OCI-LY7 (cell line): ENCODE results near the gene MAP3K14. TPM values are rescaled to one million over a fixed set of nuclear protein-coding genes. Genes with fewer than 3 reads are reported as not detected.

Source experiments
- BruUV-seq: library from RNA; stranded (reverse); fragments of 400-500 nt; replicated peaks from 2 replicates; lab custom pipeline; 2021; lab: Mats Ljungman, UMichigan
- CTCF ChIA-PET: fragments of 300-600 bp; sonication (Branson Sonifier 250); formaldehyde crosslinking; loops from one replicate; lab custom pipeline; 2022; ENCODE audit warnings: antibody characterized with exemption; ENCODE audit not compliant: unreplicated experiment; lab: Charles Lee
- POLR2A ChIA-PET: fragments of 300-600 bp; sonication (Branson Sonifier 250); formaldehyde crosslinking; loops from one replicate; lab custom pipeline; 2022; ENCODE audit warnings: antibody characterized with exemption; lab: Charles Lee
- DNase-seq: peaks from one replicate; pipeline ENCODE4 v3.0.0-alpha.2; 2015; ENCODE audit warnings: low spot score
- H2AFZ ChIP-seq: fragments of 200-600 bp; sonication (generic), shearing (Covaris generic); 2 replicates; pipeline ENCODE4 v1.6.1; 2014; ENCODE audit warnings: mild to moderate bottlenecking, antibody characterized with exemption, low read length, moderate library complexity
- H3K27ac ChIP-seq: fragments of 200-600 bp; sonication (generic); 2 replicates; pipeline ENCODE4 v1.5.1; 2014; ENCODE audit warnings: mixed run types, low read depth, mild to moderate bottlenecking, moderate library complexity, low read length, inconsistent platforms; ENCODE audit not compliant: poor library complexity, severe bottlenecking
- H3K36me3 ChIP-seq: fragments of 200-600 bp; sonication (generic); 2 replicates; pipeline ENCODE4 v1.6.1; 2014; ENCODE audit warnings: mild to moderate bottlenecking, antibody characterized with exemption, low read length, moderate library complexity, mixed read lengths; ENCODE audit not compliant: insufficient read depth
- H3K4me1 ChIP-seq: fragments of 200-600 bp; sonication (generic); 2 replicates; pipeline ENCODE4 v1.5.1; 2014; ENCODE audit warnings: mild to moderate bottlenecking, low read length; ENCODE audit not compliant: insufficient read depth, poor library complexity, severe bottlenecking
- H3K4me2 ChIP-seq: fragments of 200-600 bp; sonication (generic); 2 replicates; pipeline ENCODE4 v1.6.1; 2014; ENCODE audit warnings: mild to moderate bottlenecking, low read length
- H3K4me3 ChIP-seq: fragments of 200-600 bp; sonication (generic); 2 replicates; pipeline ENCODE4 v1.5.1; 2014; ENCODE audit warnings: mild to moderate bottlenecking, low read depth, low read length; ENCODE audit not compliant: poor library complexity, severe bottlenecking
- H3K79me2 ChIP-seq: fragments of 200-600 bp; sonication (generic); 2 replicates; pipeline ENCODE4 v1.6.1; 2016; ENCODE audit warnings: low read depth, mild to moderate bottlenecking, low read length, moderate library complexity, mixed read lengths; ENCODE audit not compliant: insufficient read depth
- H3K9me2 ChIP-seq: fragments of 200-600 bp; sonication (generic); 2 replicates; pipeline ENCODE4 v1.6.1; 2016; ENCODE audit warnings: mild to moderate bottlenecking, low read length, mixed read lengths; ENCODE audit not compliant: insufficient read depth
- H3K9me3 ChIP-seq: fragments of 200-600 bp; sonication (generic); 2 replicates; pipeline ENCODE4 v1.6.1; 2014; ENCODE audit warnings: mild to moderate bottlenecking, mixed run types, low read length, mixed read lengths
- H4K20me1 ChIP-seq: fragments of 200-600 bp; sonication (generic); 2 replicates; pipeline ENCODE4 v1.6.1; 2014; ENCODE audit warnings: mild to moderate bottlenecking, antibody characterized with exemption, low read length, moderate library complexity, mixed read lengths; ENCODE audit not compliant: insufficient read depth
- EZH2phosphoT487 ChIP-seq: fragments of 200-600 bp; sonication (generic); IDR thresholded peaks from 2 replicates; pipeline ENCODE4 v1.6.1; 2018; ENCODE audit warnings: low read depth, borderline replicate concordance, mild to moderate bottlenecking, mixed run types, antibody characterized with exemption, low read length, moderate library complexity, mixed read lengths
- intact Hi-C: fragments of 100-400 bp; cut with micrococcal nuclease; formaldehyde crosslinking; loops from one replicate; pipeline ENCODE4 v1.10.0; 2022; ENCODE audit not compliant: unreplicated experiment
- total RNA-seq, 2 experiments: library from RNA; depleted of rRNA in 1 of 2; stranded (reverse); fragments of >200 nt in 1 of 2; shearing (Covaris generic) in 1 of 2; gene quantifications; 2 replicates each; pipeline ENCODE4 v1.2.3, GENCODE V29; 2014 to 2022
- TF ChIP-seq, protein P1 (sequence below): fragments of 200-600 bp; sonication (generic); conservative IDR thresholded peaks from 2 replicates; pipeline ENCODE4 v1.5.1; 2014; ENCODE audit warnings: mild to moderate bottlenecking, antibody characterized with exemption, low read length, moderate library complexity, mixed read lengths

MAP3K14 gene
- total RNA-seq, 2 experiments from 2014 or later = 12.3 to 21.2 TPM

GRCh38 chr17:45270828-45271418 is 45.9 kb downstream of the MAP3K14 start:
- no TSS peak for BruUV-seq
- Histone ChIP-seq H3K27ac (no peak overlapping the region), H2AFZ (no peak overlapping the region), H3K9me3 (no peaks in the 10 kb centered on the region), H3K4me1 (no peaks in the 10 kb centered on the region), H3K4me3 (no peak overlapping the region), H4K20me1 (no peaks in the 10 kb centered on the region), H3K4me2 (no peak overlapping the region), H3K79me2 (no peaks in the 10 kb centered on the region), H3K9me2 (no peaks in the 10 kb centered on the region), H3K36me3 (peaks cover 61% of the 10 kb centered on the region)
- TF ChIP-seq, protein P1, sequence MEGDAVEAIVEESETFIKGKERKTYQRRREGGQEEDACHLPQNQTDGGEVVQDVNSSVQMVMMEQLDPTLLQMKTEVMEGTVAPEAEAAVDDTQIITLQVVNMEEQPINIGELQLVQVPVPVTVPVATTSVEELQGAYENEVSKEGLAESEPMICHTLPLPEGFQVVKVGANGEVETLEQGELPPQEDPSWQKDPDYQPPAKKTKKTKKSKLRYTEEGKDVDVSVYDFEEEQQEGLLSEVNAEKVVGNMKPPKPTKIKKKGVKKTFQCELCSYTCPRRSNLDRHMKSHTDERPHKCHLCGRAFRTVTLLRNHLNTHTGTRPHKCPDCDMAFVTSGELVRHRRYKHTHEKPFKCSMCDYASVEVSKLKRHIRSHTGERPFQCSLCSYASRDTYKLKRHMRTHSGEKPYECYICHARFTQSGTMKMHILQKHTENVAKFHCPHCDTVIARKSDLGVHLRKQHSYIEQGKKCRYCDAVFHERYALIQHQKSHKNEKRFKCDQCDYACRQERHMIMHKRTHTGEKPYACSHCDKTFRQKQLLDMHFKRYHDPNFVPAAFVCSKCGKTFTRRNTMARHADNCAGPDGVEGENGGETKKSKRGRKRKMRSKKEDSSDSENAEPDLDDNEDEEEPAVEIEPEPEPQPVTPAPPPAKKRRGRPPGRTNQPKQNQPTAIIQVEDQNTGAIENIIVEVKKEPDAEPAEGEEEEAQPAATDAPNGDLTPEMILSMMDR = peak; percentile 84
- TF ChIP-seq EZH2phosphoT487 = no peak
- ChIA-PET POLR2A (no interaction called here), CTCF (no interaction called here)
- peak; percentile 46 for DNase-seq
- intact Hi-C loops = no loop called here

DNA sequence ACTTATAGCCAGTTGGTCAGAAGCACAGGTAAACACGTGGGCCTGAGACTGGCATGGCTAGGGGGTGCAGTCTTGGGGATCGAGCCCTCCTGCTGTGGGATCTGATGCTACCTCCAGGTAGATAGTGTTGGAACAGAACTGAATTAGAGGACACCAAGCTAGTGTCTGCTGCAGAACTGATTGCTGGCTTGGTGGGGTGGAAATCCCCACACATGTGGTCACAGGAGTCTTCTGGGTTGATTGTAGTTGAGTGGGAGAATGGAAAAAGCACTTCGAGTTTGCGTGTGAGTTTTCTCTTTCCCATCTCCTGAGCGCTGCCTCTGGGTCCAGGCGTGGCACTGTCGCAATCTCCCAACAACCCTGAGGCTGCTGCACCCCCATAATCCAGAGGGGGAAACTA is 46.9 kb downstream of the MAP3K14 start:
- Histone ChIP-seq H3K9me3 (no peaks in the 10 kb centered on the region), H3K9me2 (no peaks in the 10 kb centered on the region), H3K79me2 (no peaks in the 10 kb centered on the region), H2AFZ (no peak overlapping the region), H3K4me2 (no peak overlapping the region), H3K4me1 (no peaks in the 10 kb centered on the region), H3K4me3 (no peak overlapping the region), H3K27ac (no peak overlapping the region), H4K20me1 (no peaks in the 10 kb centered on the region), H3K36me3 (peaks cover 64% of the 10 kb centered on the region)
- intact Hi-C loops = no loop called here
- TF ChIP-seq EZH2phosphoT487 = no peak
- TF ChIP-seq, protein P1 = no peak
- no TSS peak for BruUV-seq
- POLR2A ChIA-PET = no interaction called here
- CTCF ChIA-PET = no interaction called here
- DNase-seq = no peak

DNA sequence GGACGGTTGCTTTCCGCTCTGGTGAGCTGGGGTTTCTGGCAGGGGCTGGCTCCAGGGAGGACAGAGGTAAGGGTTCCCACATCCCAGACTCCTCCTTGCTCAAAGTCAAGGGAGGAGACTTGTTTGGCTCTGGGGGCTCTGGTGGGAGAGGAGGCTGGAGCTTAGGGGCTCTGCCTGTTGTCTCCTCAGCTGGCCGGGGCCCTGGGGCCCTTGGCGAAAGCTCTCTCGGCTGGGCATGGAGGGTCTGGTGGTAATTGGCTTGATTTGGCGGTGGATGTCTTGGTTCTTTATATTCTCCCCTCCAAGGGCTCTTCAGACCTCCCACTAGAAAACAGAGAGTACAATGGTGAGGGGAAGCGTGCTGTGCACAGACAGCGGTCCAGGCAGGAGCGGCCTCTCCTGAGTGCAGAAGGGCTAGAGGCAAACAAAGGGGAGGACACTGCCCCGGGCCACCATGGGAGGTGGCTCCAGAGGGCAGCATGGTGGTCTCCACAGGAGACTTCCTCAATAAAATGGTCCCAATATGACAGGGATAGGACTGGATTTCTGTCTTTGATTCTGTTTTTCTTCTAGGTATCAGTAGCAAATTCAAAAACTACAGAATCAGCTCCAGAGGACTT is 49.3 kb downstream of the MAP3K14 start:
- no peak for TF ChIP-seq EZH2phosphoT487
- TF ChIP-seq, protein P1 = no peak
- Histone ChIP-seq H3K79me2 (no peaks in the 10 kb centered on the region), H3K9me3 (no peaks in the 10 kb centered on the region), H4K20me1 (no peaks in the 10 kb centered on the region), H2AFZ (no peak overlapping the region), H3K4me3 (no peak overlapping the region), H3K4me1 (peaks cover 1% of the 10 kb centered on the region), H3K9me2 (no peaks in the 10 kb centered on the region), H3K4me2 (no peak overlapping the region), H3K27ac (no peak overlapping the region), H3K36me3 (peaks cover 67% of the 10 kb centered on the region)
- no TSS peak for BruUV-seq
- ChIA-PET CTCF (no interaction called here), POLR2A (no interaction called here)
- DNase-seq = no peak
- intact Hi-C loops = no loop called here
